ENCODE data around the gene SUV39H1.
A peak's percentile ranks its signal among the peaks of the same experiment; 100 is the strongest.

SUV39H1 gene

DNA sequence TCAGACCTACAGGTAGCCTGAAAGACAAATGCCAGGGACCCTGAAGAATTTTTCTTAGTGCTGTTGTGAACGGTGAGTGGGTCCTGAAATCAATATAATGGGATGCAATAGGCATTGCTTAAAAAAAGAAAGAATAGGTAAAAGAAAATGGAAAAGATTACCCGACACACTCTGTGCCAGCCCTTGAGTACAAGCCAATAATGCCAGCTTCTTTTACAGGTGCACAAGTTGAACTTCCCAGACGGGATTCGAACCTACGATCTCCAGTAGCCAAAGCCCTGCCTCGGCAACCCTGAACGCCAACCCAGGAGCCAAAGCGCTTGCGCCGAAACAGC is 40.3 kb downstream of the SUV39H1 start:
- TF ChIP-seq, protein P1, sequence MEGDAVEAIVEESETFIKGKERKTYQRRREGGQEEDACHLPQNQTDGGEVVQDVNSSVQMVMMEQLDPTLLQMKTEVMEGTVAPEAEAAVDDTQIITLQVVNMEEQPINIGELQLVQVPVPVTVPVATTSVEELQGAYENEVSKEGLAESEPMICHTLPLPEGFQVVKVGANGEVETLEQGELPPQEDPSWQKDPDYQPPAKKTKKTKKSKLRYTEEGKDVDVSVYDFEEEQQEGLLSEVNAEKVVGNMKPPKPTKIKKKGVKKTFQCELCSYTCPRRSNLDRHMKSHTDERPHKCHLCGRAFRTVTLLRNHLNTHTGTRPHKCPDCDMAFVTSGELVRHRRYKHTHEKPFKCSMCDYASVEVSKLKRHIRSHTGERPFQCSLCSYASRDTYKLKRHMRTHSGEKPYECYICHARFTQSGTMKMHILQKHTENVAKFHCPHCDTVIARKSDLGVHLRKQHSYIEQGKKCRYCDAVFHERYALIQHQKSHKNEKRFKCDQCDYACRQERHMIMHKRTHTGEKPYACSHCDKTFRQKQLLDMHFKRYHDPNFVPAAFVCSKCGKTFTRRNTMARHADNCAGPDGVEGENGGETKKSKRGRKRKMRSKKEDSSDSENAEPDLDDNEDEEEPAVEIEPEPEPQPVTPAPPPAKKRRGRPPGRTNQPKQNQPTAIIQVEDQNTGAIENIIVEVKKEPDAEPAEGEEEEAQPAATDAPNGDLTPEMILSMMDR (conservative IDR thresholded peaks at IDR 0.05; ENCODE audit: low read depth, low read length) = no peak
- peak overlapping the region; percentile 40 for H3K4me3 ChIP-seq (ENCODE audit: low read length)
- DNase-seq (ENCODE audit: low read depth) = no peak

DNA sequence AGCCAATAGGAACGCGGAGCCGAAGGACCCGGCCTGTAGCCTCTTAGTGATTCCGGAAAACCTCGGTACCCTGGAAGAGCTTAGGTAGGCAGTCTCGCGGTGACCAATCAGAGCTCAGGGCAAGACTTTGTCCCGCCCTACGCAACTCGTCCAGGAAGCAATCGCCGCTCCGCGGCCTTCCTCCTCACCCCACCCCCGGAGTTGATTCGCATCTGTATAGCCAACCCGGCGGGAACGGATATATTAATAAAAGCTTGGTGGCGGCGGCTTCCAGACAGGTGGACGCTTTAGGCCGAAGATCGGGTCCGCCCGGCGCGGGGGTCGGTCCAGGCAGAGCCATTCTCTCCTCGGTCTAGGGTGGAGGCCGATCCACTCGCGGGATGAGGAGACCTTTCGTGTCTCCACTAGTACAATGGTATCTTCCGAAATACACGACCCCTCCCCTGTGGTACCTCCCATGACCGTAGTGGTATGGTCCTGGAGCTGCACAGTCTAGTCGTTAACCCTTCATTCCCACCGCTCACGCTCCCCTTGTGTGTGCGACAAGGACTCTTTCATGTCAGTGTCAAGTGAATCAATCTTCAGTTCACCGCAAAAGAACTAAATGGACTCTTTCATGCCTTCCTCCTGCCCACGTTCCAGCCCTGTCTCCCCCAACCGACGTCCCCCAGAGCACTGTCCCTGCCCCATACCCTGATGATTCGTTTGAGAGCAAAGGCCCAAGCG is 40.8 kb downstream of the SUV39H1 start:
- TF ChIP-seq, protein P1 (conservative IDR thresholded peaks at IDR 0.05; ENCODE audit: low read depth, low read length) = no peak
- peak; percentile 94 for DNase-seq (ENCODE audit: low read depth)
- peak overlapping the region; percentile 63 for H3K4me3 ChIP-seq (ENCODE audit: low read length)

DNA sequence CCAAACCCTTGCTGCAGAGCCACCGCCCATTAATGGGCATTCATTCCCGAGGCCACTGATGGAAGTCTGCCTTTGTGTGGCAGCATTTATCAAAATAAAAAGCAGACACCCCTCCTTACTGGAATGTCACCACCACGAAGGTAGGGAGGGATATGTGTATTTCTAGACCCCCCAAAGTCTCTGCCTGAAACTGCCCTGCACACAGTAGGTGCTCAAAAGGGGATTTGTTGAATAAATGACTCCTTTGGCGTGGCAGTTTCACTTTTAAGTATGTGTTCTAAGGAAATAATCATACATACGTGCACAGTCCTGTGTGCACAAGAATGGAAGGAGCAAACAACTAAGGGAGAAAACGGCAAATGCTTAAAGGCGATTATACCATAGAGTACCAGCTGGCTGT is 41.4 kb downstream of the SUV39H1 start:
- peak overlapping the region; percentile 63 for H3K4me3 ChIP-seq (ENCODE audit: low read length)
- TF ChIP-seq, protein P1 (conservative IDR thresholded peaks at IDR 0.05; ENCODE audit: low read depth, low read length) = no peak
- no peak for DNase-seq (ENCODE audit: low read depth)

DNA sequence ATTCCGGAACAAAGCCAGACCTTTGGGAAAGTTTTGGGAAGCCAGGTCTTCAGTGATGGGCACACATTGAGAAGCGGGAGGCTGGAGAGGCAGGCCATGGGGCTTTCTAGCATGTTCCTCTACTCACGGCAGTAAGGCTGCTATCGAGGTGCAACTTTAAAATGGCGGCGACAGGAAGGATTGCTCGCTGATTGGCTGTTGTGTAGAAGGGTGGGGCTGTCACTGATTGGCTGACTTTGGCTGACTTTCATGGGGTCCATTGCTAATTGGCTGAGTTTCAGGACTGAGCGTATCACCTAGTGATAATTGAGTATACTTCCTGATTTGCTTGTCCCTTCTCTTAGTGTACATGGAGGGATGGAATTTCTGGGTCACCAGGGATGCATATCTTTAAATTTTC is 45.3 kb downstream of the SUV39H1 start:
- DNase-seq (ENCODE audit: low read depth) = no peak
- TF ChIP-seq, protein P1 (conservative IDR thresholded peaks at IDR 0.05; ENCODE audit: low read depth, low read length) = no peak
- H3K4me3 ChIP-seq (ENCODE audit: low read length) = no peak overlapping the region

DNA sequence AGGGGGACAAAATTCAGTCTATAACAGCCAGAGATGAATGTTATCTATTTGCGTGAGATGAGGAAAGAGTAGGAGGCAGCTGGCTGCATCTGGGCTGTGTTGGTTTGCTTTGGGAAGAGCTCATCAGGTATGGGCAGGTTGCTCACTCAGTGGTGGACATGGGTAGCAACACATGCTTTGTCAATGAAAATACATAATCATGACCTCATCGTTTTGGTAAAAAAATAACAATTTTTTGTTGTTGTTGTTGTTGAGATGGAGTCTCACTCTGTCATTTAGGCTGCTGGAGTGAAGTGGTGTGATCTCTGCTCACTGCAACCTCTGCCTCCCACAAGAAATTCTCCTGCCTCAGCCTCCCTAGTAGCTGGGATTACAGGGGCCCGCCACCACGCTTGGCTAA is 48.7 kb downstream of the SUV39H1 start:
- H3K4me3 ChIP-seq (ENCODE audit: low read length) = no peak overlapping the region
- TF ChIP-seq, protein P1 (conservative IDR thresholded peaks at IDR 0.05; ENCODE audit: low read depth, low read length) = no peak
- no peak for DNase-seq (ENCODE audit: low read depth)

DNA sequence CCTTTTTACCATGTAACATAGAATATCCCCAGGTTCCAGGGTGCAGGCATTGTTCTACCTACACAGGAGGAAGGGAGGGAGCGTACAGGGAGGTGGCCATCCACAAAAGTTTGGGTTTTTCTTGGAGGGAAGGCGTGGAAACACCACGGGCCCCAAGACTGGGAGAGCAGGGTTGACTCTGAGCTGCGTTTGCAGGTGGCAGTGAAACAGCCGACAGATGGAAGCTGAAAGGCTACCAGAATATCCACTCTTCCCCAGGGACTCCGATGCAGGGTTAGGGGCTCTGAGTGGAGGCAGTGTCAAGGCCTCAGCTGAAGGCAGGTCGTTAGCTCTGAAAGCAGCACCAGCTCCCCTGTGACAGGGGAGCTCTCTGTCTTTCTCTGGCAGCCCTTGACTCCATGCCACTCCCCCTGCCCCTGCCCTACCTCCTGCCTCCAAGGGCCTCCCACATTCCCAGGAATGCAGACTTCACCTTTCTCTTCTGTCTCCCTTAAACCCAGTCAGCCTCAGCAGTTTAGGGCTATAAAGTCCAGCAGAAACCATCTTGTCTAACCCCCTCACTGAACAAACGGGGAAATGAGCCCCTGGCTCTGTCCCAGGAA is 51.0 kb downstream of the SUV39H1 start:
- DNase-seq (ENCODE audit: low read depth) = no peak
- TF ChIP-seq, protein P1 (conservative IDR thresholded peaks at IDR 0.05; ENCODE audit: low read depth, low read length) = no peak
- no peak overlapping the region for H3K4me3 ChIP-seq (ENCODE audit: low read length)

DNA sequence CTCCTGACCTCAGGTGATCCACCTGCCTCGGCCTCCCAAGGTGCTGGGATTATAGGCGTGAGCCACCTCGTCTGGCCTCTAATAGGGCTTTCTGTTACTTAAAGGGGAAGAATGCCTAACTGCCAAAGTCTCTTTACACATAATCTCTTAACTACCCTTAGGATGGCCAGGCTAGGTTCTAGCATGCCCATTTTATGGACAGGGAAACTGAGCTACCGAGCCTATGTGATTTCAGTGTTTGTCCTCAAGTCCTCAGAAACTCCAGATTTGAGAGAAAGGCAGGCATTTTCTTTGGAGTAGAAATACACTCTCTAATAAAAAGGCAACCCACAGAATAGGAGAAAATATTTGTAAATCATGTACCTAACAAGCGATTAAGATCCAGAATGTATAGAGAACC is 52.6 kb downstream of the SUV39H1 start:
- DNase-seq (ENCODE audit: low read depth) = no peak
- TF ChIP-seq, protein P1 (conservative IDR thresholded peaks at IDR 0.05; ENCODE audit: low read depth, low read length) = no peak
- no peak overlapping the region for H3K4me3 ChIP-seq (ENCODE audit: low read length)
